WTC11 (cell line): ENCODE results near the gene KNTC1. TPM values are rescaled to one million over a fixed set of nuclear protein-coding genes. Genes with fewer than 3 reads are reported as not detected.

Experiments used
- ATAC-seq: fragments of 200-7000 bp; cut with Tn5 transposase; 2 replicates; pipeline ENCODE4 v1.10.0; 2021; ENCODE audit warnings: mild to moderate bottlenecking, moderate library complexity
- CTCF ChIA-PET: fragments of 300-600 bp; sonication (Branson Sonifier 250); formaldehyde crosslinking; loops from one replicate; lab custom pipeline; 2021; ENCODE audit warnings: antibody characterized with exemption; lab: Charles Lee
- POLR2A ChIA-PET: fragments of 350-600 bp; sonication (Branson Sonifier 250); formaldehyde crosslinking; loops from one replicate; lab custom pipeline; 2021; ENCODE audit warnings: antibody characterized with exemption; lab: Charles Lee
- DNase-seq: peaks from one replicate; pipeline ENCODE4 v3.0.0; 2021; ENCODE audit warnings: low spot score
- H3K27ac Mint-ChIP-seq: 2 replicates; pipeline ENCODE4 v1.8.0; 2021; ENCODE audit warnings: mixed read lengths
- H3K27me3 Mint-ChIP-seq: 2 replicates; pipeline ENCODE4 v1.8.0; 2021; ENCODE audit warnings: low read depth, mild to moderate bottlenecking, moderate library complexity, mixed read lengths
- H3K36me3 Mint-ChIP-seq: 2 replicates; pipeline ENCODE4 v1.8.0; 2021; ENCODE audit warnings: mixed read lengths
- H3K4me1 Mint-ChIP-seq: 2 replicates; pipeline ENCODE4 v1.8.0; 2022; ENCODE audit warnings: mixed read lengths
- H3K4me3 Mint-ChIP-seq: 2 replicates; pipeline ENCODE4 v1.8.0; 2021; ENCODE audit warnings: mild to moderate bottlenecking, moderate library complexity, mixed read lengths
- H3K9me3 Mint-ChIP-seq: 2 replicates; pipeline ENCODE4 v1.8.0; 2021; ENCODE audit warnings: mixed read lengths
- ELF4 ChIP-seq: sonication (generic); formaldehyde crosslinking; IDR thresholded peaks from 2 replicates; pipeline ENCODE4 v1.8.1; 2022; ENCODE audit warnings: low read depth, mild to moderate bottlenecking, moderate library complexity, missing genetic modification reagents
- FOXP1 ChIP-seq: sonication (generic); formaldehyde crosslinking; IDR thresholded peaks from 2 replicates; pipeline ENCODE4 v1.8.0; 2022; ENCODE audit warnings: missing genetic modification reagents, mild to moderate bottlenecking, moderate library complexity, borderline replicate concordance
- GRHL2 ChIP-seq: fragments of 250-450 bp; sonication (Bioruptor Pico); IDR thresholded peaks from 2 replicates; pipeline ENCODE4 v1.8.0; 2022; ENCODE audit warnings: mild to moderate bottlenecking, moderate library complexity; ENCODE audit not compliant: insufficient replicate concordance, severe bottlenecking
- ZBTB21 ChIP-seq: sonication (generic); formaldehyde crosslinking; IDR thresholded peaks from 2 replicates; pipeline ENCODE4 v1.8.1; 2023; ENCODE audit warnings: mild to moderate bottlenecking, missing genetic modification reagents, borderline replicate concordance
- ZNF121 ChIP-seq: sonication (generic); formaldehyde crosslinking; IDR thresholded peaks from 2 replicates; pipeline ENCODE4 v1.8.0; 2023; ENCODE audit warnings: missing genetic modification reagents
- total RNA-seq: library from RNA; stranded (reverse); gene quantifications from 3 replicates; pipeline ENCODE4 v1.2.3, GENCODE V29; 2021
- TF ChIP-seq, protein P1 (sequence below): sonication (generic); formaldehyde crosslinking; IDR thresholded peaks from 2 replicates; pipeline ENCODE4 v1.8.0; 2022; ENCODE audit warnings: mild to moderate bottlenecking, missing genetic modification reagents
- TF ChIP-seq, protein P2 (sequence below): fragments of 250-450 bp; sonication (Bioruptor Pico); IDR thresholded peaks from 2 replicates; pipeline ENCODE4 v1.9.0; 2021; ENCODE audit warnings: moderate library complexity, mild to moderate bottlenecking, inconsistent platforms, borderline replicate concordance
- TF ChIP-seq, protein P3 (sequence below): fragments of 200-600 bp; IDR thresholded peaks from 2 replicates; pipeline ENCODE4 v1.8.0; 2022; ENCODE audit warnings: antibody characterized with exemption
- TF ChIP-seq, protein P4 (sequence below): sonication (generic); formaldehyde crosslinking; IDR thresholded peaks from 2 replicates; pipeline ENCODE4 v1.8.1; 2022; ENCODE audit warnings: mild to moderate bottlenecking, missing genetic modification reagents, moderate library complexity, borderline replicate concordance
- TF ChIP-seq, protein P5 (sequence below): sonication (generic); formaldehyde crosslinking; IDR thresholded peaks from 2 replicates; pipeline ENCODE4 v1.8.1; 2023; ENCODE audit warnings: mild to moderate bottlenecking, missing genetic modification reagents, borderline replicate concordance
- TF ChIP-seq, protein P6 (sequence below): sonication (generic); formaldehyde crosslinking; IDR thresholded peaks from 2 replicates; pipeline ENCODE4 v1.8.0; 2022; ENCODE audit warnings: mild to moderate bottlenecking, missing genetic modification reagents
- TF ChIP-seq, protein P7 (sequence below): sonication (generic); formaldehyde crosslinking; IDR thresholded peaks from 2 replicates; pipeline ENCODE4 v1.8.0; 2022; ENCODE audit warnings: mild to moderate bottlenecking, missing genetic modification reagents

The KNTC1 gene
- total RNA-seq, 1 experiment from 2014 or later, result 85.1 TPM

DNA sequence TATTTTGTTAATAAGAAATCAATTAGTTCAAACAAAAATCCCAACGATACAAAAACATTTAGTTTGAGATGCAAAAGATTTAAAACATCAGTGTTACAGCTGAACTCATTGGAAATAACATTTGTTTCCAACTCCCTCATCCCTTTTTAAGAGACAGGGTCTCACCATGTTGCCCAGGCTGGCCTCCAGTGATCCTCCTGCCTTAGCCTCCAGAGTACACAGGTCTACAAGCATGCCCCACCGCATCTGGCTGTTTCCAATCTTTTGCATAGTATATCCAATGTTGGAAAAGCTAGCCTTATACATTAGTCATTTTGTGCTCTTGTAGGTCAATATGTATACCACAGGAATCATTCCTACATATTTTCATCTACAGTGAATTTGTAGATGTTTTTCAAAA is 11.8 kb upstream of the KNTC1 start:
- CTCF ChIA-PET, result no interaction called here

More for the DNA sequence above, 11.8 kb upstream of the KNTC1 start:
- Mint-ChIP-seq H3K4me1 (no peaks in the 10 kb centered on the region), H3K9me3 (no peaks in the 10 kb centered on the region), H3K27me3 (no peaks in the 10 kb centered on the region), H3K36me3 (peaks cover 93% of the 10 kb centered on the region), H3K27ac (no peak overlapping the region), H3K4me3 (no peak overlapping the region)
- TF ChIP-seq ZBTB21 (CRISPR knock-in tag) (no peak), ELF4 (no peak), ZNF121 (CRISPR knock-in tag) (no peak), GRHL2 (CRISPR knock-in tag) (no peak), FOXP1 (CRISPR knock-in tag) (no peak)
- TF ChIP-seq, protein P1, sequence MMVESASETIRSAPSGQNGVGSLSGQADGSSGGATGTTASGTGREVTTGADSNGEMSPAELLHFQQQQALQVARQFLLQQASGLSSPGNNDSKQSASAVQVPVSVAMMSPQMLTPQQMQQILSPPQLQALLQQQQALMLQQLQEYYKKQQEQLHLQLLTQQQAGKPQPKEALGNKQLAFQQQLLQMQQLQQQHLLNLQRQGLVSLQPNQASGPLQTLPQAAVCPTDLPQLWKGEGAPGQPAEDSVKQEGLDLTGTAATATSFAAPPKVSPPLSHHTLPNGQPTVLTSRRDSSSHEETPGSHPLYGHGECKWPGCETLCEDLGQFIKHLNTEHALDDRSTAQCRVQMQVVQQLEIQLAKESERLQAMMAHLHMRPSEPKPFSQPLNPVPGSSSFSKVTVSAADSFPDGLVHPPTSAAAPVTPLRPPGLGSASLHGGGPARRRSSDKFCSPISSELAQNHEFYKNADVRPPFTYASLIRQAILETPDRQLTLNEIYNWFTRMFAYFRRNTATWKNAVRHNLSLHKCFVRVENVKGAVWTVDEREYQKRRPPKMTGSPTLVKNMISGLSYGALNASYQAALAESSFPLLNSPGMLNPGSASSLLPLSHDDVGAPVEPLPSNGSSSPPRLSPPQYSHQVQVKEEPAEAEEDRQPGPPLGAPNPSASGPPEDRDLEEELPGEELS (CRISPR knock-in tag), result no peak
- TF ChIP-seq, protein P2, sequence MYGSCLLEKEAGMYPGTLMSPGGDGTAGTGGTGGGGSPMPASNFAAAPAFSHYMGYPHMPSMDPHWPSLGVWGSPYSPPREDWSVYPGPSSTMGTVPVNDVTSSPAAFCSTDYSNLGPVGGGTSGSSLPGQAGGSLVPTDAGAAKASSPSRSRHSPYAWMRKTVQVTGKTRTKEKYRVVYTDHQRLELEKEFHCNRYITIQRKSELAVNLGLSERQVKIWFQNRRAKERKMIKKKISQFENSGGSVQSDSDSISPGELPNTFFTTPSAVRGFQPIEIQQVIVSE (CRISPR knock-in tag), result no peak
- TF ChIP-seq, protein P3, sequence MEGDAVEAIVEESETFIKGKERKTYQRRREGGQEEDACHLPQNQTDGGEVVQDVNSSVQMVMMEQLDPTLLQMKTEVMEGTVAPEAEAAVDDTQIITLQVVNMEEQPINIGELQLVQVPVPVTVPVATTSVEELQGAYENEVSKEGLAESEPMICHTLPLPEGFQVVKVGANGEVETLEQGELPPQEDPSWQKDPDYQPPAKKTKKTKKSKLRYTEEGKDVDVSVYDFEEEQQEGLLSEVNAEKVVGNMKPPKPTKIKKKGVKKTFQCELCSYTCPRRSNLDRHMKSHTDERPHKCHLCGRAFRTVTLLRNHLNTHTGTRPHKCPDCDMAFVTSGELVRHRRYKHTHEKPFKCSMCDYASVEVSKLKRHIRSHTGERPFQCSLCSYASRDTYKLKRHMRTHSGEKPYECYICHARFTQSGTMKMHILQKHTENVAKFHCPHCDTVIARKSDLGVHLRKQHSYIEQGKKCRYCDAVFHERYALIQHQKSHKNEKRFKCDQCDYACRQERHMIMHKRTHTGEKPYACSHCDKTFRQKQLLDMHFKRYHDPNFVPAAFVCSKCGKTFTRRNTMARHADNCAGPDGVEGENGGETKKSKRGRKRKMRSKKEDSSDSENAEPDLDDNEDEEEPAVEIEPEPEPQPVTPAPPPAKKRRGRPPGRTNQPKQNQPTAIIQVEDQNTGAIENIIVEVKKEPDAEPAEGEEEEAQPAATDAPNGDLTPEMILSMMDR, result no peak
- TF ChIP-seq, protein P4, sequence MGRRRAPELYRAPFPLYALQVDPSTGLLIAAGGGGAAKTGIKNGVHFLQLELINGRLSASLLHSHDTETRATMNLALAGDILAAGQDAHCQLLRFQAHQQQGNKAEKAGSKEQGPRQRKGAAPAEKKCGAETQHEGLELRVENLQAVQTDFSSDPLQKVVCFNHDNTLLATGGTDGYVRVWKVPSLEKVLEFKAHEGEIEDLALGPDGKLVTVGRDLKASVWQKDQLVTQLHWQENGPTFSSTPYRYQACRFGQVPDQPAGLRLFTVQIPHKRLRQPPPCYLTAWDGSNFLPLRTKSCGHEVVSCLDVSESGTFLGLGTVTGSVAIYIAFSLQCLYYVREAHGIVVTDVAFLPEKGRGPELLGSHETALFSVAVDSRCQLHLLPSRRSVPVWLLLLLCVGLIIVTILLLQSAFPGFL (CRISPR knock-in tag), result no peak
- TF ChIP-seq, protein P5, sequence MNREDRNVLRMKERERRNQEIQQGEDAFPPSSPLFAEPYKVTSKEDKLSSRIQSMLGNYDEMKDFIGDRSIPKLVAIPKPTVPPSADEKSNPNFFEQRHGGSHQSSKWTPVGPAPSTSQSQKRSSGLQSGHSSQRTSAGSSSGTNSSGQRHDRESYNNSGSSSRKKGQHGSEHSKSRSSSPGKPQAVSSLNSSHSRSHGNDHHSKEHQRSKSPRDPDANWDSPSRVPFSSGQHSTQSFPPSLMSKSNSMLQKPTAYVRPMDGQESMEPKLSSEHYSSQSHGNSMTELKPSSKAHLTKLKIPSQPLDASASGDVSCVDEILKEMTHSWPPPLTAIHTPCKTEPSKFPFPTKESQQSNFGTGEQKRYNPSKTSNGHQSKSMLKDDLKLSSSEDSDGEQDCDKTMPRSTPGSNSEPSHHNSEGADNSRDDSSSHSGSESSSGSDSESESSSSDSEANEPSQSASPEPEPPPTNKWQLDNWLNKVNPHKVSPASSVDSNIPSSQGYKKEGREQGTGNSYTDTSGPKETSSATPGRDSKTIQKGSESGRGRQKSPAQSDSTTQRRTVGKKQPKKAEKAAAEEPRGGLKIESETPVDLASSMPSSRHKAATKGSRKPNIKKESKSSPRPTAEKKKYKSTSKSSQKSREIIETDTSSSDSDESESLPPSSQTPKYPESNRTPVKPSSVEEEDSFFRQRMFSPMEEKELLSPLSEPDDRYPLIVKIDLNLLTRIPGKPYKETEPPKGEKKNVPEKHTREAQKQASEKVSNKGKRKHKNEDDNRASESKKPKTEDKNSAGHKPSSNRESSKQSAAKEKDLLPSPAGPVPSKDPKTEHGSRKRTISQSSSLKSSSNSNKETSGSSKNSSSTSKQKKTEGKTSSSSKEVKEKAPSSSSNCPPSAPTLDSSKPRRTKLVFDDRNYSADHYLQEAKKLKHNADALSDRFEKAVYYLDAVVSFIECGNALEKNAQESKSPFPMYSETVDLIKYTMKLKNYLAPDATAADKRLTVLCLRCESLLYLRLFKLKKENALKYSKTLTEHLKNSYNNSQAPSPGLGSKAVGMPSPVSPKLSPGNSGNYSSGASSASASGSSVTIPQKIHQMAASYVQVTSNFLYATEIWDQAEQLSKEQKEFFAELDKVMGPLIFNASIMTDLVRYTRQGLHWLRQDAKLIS (CRISPR knock-in tag), result no peak
- TF ChIP-seq, protein P6, sequence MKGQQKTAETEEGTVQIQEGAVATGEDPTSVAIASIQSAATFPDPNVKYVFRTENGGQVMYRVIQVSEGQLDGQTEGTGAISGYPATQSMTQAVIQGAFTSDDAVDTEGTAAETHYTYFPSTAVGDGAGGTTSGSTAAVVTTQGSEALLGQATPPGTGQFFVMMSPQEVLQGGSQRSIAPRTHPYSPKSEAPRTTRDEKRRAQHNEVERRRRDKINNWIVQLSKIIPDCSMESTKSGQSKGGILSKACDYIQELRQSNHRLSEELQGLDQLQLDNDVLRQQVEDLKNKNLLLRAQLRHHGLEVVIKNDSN (CRISPR knock-in tag), result no peak
- TF ChIP-seq, protein P7, sequence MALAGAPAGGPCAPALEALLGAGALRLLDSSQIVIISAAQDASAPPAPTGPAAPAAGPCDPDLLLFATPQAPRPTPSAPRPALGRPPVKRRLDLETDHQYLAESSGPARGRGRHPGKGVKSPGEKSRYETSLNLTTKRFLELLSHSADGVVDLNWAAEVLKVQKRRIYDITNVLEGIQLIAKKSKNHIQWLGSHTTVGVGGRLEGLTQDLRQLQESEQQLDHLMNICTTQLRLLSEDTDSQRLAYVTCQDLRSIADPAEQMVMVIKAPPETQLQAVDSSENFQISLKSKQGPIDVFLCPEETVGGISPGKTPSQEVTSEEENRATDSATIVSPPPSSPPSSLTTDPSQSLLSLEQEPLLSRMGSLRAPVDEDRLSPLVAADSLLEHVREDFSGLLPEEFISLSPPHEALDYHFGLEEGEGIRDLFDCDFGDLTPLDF, result no peak
- DNase-seq, result no peak
- POLR2A ChIA-PET, result no interaction called here
- no peak for ATAC-seq
